H1 (cell line): Measurements from ENCODE around the gene EXOC6. TPM values are rescaled to one million over a fixed set of nuclear protein-coding genes. Genes with fewer than 3 reads are reported as not detected.

Experiments
- CTCF ChIA-PET: fragments of 300-600 bp; sonication (Branson Sonifier 250); formaldehyde crosslinking; loops from one replicate; lab custom pipeline; 2021; ENCODE audit not compliant: partially characterized antibody; lab: Charles Lee
- POLR2A ChIA-PET: fragments of 300-600 bp; sonication (Branson Sonifier 250); formaldehyde crosslinking; loops from one replicate; lab custom pipeline; 2021; ENCODE audit warnings: inconsistent platforms; ENCODE audit not compliant: partially characterized antibody; lab: Charles Lee
- DNase-seq, 2 experiments: peaks; one replicate each; pipeline versions ENCODE4 v3.0.0 to v3.0.0-alpha.2; 2010 to 2022; ENCODE audit warnings: low spot score in 2 of 2, low read depth in 1 of 2, mixed read lengths in 1 of 2
- FAIRE-seq: peaks from 2 replicates; lab custom pipeline; 2011; peaks lifted over from hg19 to GRCh38; lab: Jason Lieb, UNC
- H2AFZ ChIP-seq: 2 replicates; pipeline ENCODE4 v1.8.1; 2012; ENCODE audit warnings: low read length, inconsistent platforms
- H2AK5ac ChIP-seq: 2 replicates; pipeline ENCODE4 v1.6.1; 2013; ENCODE audit warnings: low read depth, low read length
- H2BK120ac ChIP-seq: replicated peaks from 2 replicates; pipeline ENCODE3; 2013; ENCODE audit warnings: low read depth, low read length, inconsistent platforms
- H2BK12ac ChIP-seq: 2 replicates; pipeline ENCODE4 v1.6.1; 2013; ENCODE audit warnings: low read depth, low read length
- H2BK15ac ChIP-seq: 2 replicates; pipeline ENCODE4 v1.6.1; 2013; ENCODE audit warnings: low read length
- H2BK20ac ChIP-seq: 2 replicates; pipeline ENCODE4 v1.6.1; 2013; ENCODE audit warnings: low read length
- H2BK5ac ChIP-seq: 2 replicates; pipeline ENCODE4 v1.6.1; 2013; ENCODE audit warnings: low read depth, low read length
- H3K14ac ChIP-seq: 2 replicates; pipeline ENCODE4 v1.6.1; 2013; ENCODE audit warnings: inconsistent platforms; ENCODE audit not compliant: insufficient read length
- H3K18ac ChIP-seq: 2 replicates; pipeline ENCODE4 v1.6.1; 2013; ENCODE audit warnings: low read length; ENCODE audit errors: extremely low read depth
- H3K23ac ChIP-seq: 2 replicates; pipeline ENCODE4 v1.6.1; 2013; ENCODE audit warnings: inconsistent platforms; ENCODE audit not compliant: insufficient read length
- H3K23me2 ChIP-seq: 2 replicates; pipeline ENCODE4 v1.6.1; 2013; ENCODE audit warnings: low read depth, low read length
- H3K27ac ChIP-seq: 2 replicates; pipeline ENCODE4 v1.6.1; 2011; ENCODE audit warnings: low read depth, low read length, inconsistent platforms
- H3K27me3 ChIP-seq, 4 experiments: replicated peaks in 1 of 4; 1 replicate in 1 of 4; 2 replicates in 3 of 4; pipeline versions ENCODE4 v1.6.1 to v1.8.1; 2011 to 2013; ENCODE audit warnings: low read length in 3 of 4, mild to moderate bottlenecking in 3 of 4, inconsistent platforms in 2 of 4, mixed read lengths in 2 of 4, moderate library complexity in 1 of 4; ENCODE audit not compliant: control insufficient read depth in 3 of 4, insufficient read depth in 3 of 4; ENCODE audit errors: extremely low read depth in 1 of 4
- H3K36me3 ChIP-seq, 4 experiments: 2 replicates each; pipeline versions ENCODE4 v1.6.1 to v1.8.1; 2011 to 2013; ENCODE audit warnings: mild to moderate bottlenecking in 4 of 4, low read length in 3 of 4, moderate library complexity in 2 of 4, control low read depth in 1 of 4, inconsistent platforms in 1 of 4; ENCODE audit not compliant: insufficient read depth in 4 of 4, control insufficient read depth in 2 of 4
- H3K4ac ChIP-seq: replicated peaks from 2 replicates; pipeline ENCODE3; 2013; ENCODE audit warnings: low read length, low read depth, mixed read lengths, inconsistent platforms; ENCODE audit not compliant: insufficient read length
- H3K4me1 ChIP-seq, 4 experiments: replicated peaks in 1 of 4; 1 replicate in 1 of 4; 2 replicates in 3 of 4; pipeline versions ENCODE4 v1.6.1 to v1.8.1; 2011 to 2013; ENCODE audit warnings: low read length in 3 of 4, inconsistent platforms in 2 of 4, mixed read lengths in 1 of 4; ENCODE audit not compliant: insufficient read depth in 4 of 4, control insufficient read depth in 3 of 4
- H3K4me2 ChIP-seq, 2 experiments: 2 replicates each; pipeline versions ENCODE4 v1.6.1 to v1.8.1; 2011 to 2013; ENCODE audit warnings: low read depth in 2 of 2, low read length in 2 of 2, control low read depth in 1 of 2, inconsistent platforms in 1 of 2, mild to moderate bottlenecking in 1 of 2; ENCODE audit not compliant: insufficient read depth in 1 of 2
- H3K4me3 ChIP-seq, 4 experiments: fragments of 200-600, 300-600 bp in 1 of 4; sonication (generic), shearing (Covaris generic), sonication (Bioruptor Twin) in 1 of 4; 2 replicates each; pipeline versions ENCODE4 v1.5.1 to v1.8.1; 2011 to 2016; ENCODE audit warnings: low read length in 4 of 4, low read depth in 3 of 4, control low read depth in 2 of 4, inconsistent platforms in 2 of 4, mild to moderate bottlenecking in 2 of 4, mixed read lengths in 1 of 4, moderate library complexity in 1 of 4; ENCODE audit not compliant: insufficient read depth in 2 of 4; ENCODE audit errors: extremely low read depth in 1 of 4
- H3K56ac ChIP-seq: replicated peaks from 2 replicates; pipeline ENCODE3; 2013; ENCODE audit warnings: low read depth, mild to moderate bottlenecking, mixed read lengths, low read length, inconsistent platforms; ENCODE audit not compliant: insufficient read length
- H3K79me1 ChIP-seq: 2 replicates; pipeline ENCODE4 v1.6.1; 2013; ENCODE audit warnings: low read depth, low read length, control low read depth
- H3K79me2 ChIP-seq, 2 experiments: 2 replicates each; pipeline versions ENCODE4 v1.6.1 to v1.8.1; 2012 to 2013; ENCODE audit warnings: low read length in 2 of 2, mild to moderate bottlenecking in 2 of 2, inconsistent platforms in 1 of 2; ENCODE audit not compliant: insufficient read depth in 2 of 2, control insufficient read depth in 1 of 2
- H3K9ac ChIP-seq, 4 experiments: replicated peaks in 1 of 4; 1 replicate in 1 of 4; 2 replicates in 3 of 4; pipeline versions ENCODE4 v1.6.1 to v1.8.1; 2011 to 2013; ENCODE audit warnings: low read depth in 3 of 4, low read length in 3 of 4, control low read depth in 2 of 4, mild to moderate bottlenecking in 2 of 4, moderate library complexity in 2 of 4, inconsistent platforms in 1 of 4; ENCODE audit errors: extremely low read depth in 1 of 4
- H3K9me3 ChIP-seq, 2 experiments: 2 replicates each; pipeline versions ENCODE4 v1.6.1 to v1.8.1; 2012 to 2013; ENCODE audit warnings: mild to moderate bottlenecking in 2 of 2, moderate library complexity in 2 of 2, control low read depth in 1 of 2, inconsistent platforms in 1 of 2, low read depth in 1 of 2, low read length in 1 of 2, mixed read lengths in 1 of 2; ENCODE audit not compliant: insufficient read depth in 2 of 2
- H4K20me1 ChIP-seq, 2 experiments: replicated peaks in 1 of 2; 2 replicates each; pipeline versions ENCODE3 to v1.8.1; 2011 to 2013; ENCODE audit warnings: inconsistent platforms in 2 of 2, low read length in 2 of 2, mild to moderate bottlenecking in 1 of 2; ENCODE audit not compliant: insufficient read depth in 2 of 2, control insufficient read depth in 1 of 2
- H4K5ac ChIP-seq: 2 replicates; pipeline ENCODE4 v1.6.1; 2013; ENCODE audit warnings: low read length, low read depth, mixed read lengths, inconsistent platforms; ENCODE audit not compliant: insufficient read length
- H4K8ac ChIP-seq: 2 replicates; pipeline ENCODE4 v1.8.0; 2013; ENCODE audit warnings: mild to moderate bottlenecking, moderate library complexity, low read length, inconsistent platforms; ENCODE audit not compliant: insufficient read depth; ENCODE audit errors: extremely low read depth
- H4K91ac ChIP-seq: replicated peaks from 2 replicates; pipeline ENCODE3; 2013; ENCODE audit warnings: low read length, mixed read lengths, inconsistent platforms; ENCODE audit not compliant: insufficient read length
- CTBP2 ChIP-seq: IDR thresholded peaks from 2 replicates; pipeline ENCODE4 v1.7.0; 2011; ENCODE audit warnings: borderline replicate concordance, mild to moderate bottlenecking, moderate library complexity, mixed read lengths, low read length; ENCODE audit not compliant: insufficient read depth, insufficient read length
- E2F6 ChIP-seq: IDR thresholded peaks from 2 replicates; pipeline ENCODE4 v1.6.1; 2012; ENCODE audit warnings: inconsistent platforms
- JUND ChIP-seq: IDR thresholded peaks from 2 replicates; pipeline ENCODE4 v1.6.1; 2011; ENCODE audit warnings: mild to moderate bottlenecking, improper control_type of control experiment, low read length
- KDM5A ChIP-seq: fragments of 200-600 bp; IDR thresholded peaks from 2 replicates; pipeline ENCODE4 v1.7.1; 2012; ENCODE audit warnings: mild to moderate bottlenecking, low read length, inconsistent platforms, mixed read lengths
- PHF8 ChIP-seq: fragments of 200-600 bp; sonication (generic); conservative IDR thresholded peaks from 2 replicates; pipeline ENCODE4 v1.7.1; 2012; ENCODE audit warnings: low read depth, mild to moderate bottlenecking, inconsistent platforms, low read length, moderate library complexity
- POU5F1 ChIP-seq: IDR thresholded peaks from 2 replicates; pipeline ENCODE4 v1.6.1; 2011; ENCODE audit warnings: low read depth, mild to moderate bottlenecking, low read length, moderate library complexity
- RBBP5 ChIP-seq: IDR thresholded peaks from 2 replicates; pipeline ENCODE4 v1.7.1; 2012; ENCODE audit warnings: low read depth, mild to moderate bottlenecking, inconsistent platforms, low read length, moderate library complexity, borderline replicate concordance
- SAP30 ChIP-seq: fragments of 300-600 bp; sonication (generic); IDR thresholded peaks from 2 replicates; pipeline ENCODE4 v1.7.1; 2012; ENCODE audit warnings: low read length, moderate library complexity, mild to moderate bottlenecking, inconsistent platforms; ENCODE audit not compliant: insufficient read depth, insufficient replicate concordance
- TAF1 ChIP-seq: IDR thresholded peaks from 2 replicates; pipeline ENCODE4 v1.6.1; 2011; ENCODE audit warnings: mild to moderate bottlenecking, low read depth, low read length
- YY1 ChIP-seq: IDR thresholded peaks from 2 replicates; pipeline ENCODE4 v1.6.1; 2011; ENCODE audit warnings: low read depth, mild to moderate bottlenecking, low read length
- WGBS, 2 experiments: shearing (Covaris generic) in 1 of 2; methylation state at CpG; one replicate each; pipeline versions ENCODE4 v1.1.6 to v1.1.7; 2013 to 2015; ENCODE audit warnings: low lambda C conversion rate in 2 of 2, mixed read lengths in 2 of 2, inconsistent platforms in 1 of 2, low coverage in 1 of 2, missing lambda C conversion rate in 1 of 2; ENCODE audit not compliant: insufficient replicate concordance in 2 of 2, insufficient coverage in 1 of 2, insufficient read length in 1 of 2; ENCODE audit errors: extremely low coverage in 1 of 2, missing lambda C conversion rate in 1 of 2; 5-methylcytosine and 5-hydroxymethylcytosine counted together
- polyA plus RNA-seq, 7 experiments: library from polyadenylated mRNA; depleted of rRNA in 3 of 7; stranded (reverse) in 5 of 7; unstranded in 2 of 7; fragments of >200 nt in 5 of 7; fragments of 200-250 nt in 2 of 7; gene quantifications; 1 replicate in 5 of 7; 2 replicates in 1 of 7; 4 replicates in 1 of 7; pipeline versions ENCODE4 v1.2.1 to v1.2.3, GENCODE V29; 2011 to 2013; ENCODE audit warnings: missing spikeins in 2 of 7, mixed read lengths in 2 of 7
- total RNA-seq: library from RNA; stranded (reverse); fragmentation: NEBNext Ultra II Directional; extraction: Animal tissue kit (Norgen Biotek cat#: 25700); gene quantifications from 2 replicates; pipeline ENCODE4 v1.2.1, GENCODE V29; 2021
- TF ChIP-seq, protein P1 (sequence below): IDR thresholded peaks from 2 replicates; pipeline ENCODE4 v1.6.1; 2012; ENCODE audit warnings: inconsistent platforms

EXOC6 gene
- total and polyA plus RNA-seq, 2 of the 8 experiments (the other 6 are each of a cell fraction or from before 2014, with no cell fraction given) = 1.7 to 4.5 TPM

GRCh38 chr10:92830478-92831389, 17.6 kb upstream of the EXOC6 start:
- Histone ChIP-seq H3K27ac (no peak overlapping the region), H3K9ac (no peak overlapping the region), H2BK15ac (no peak overlapping the region), H3K18ac (no peak overlapping the region), H2AFZ (no peak overlapping the region), H2AK5ac (no peak overlapping the region), H3K4me2 (no peak overlapping the region), H2BK20ac (no peak overlapping the region), H2BK5ac (no peak overlapping the region), H4K20me1 (no peaks in the 10 kb centered on the region), H4K5ac (no peak overlapping the region), H3K27me3 (no peaks in the 10 kb centered on the region), H3K23me2 (no peaks in the 10 kb centered on the region; the same call in 1 of the 2 replicates), H3K4ac (no peak overlapping the region), H3K36me3 (no peaks in the 10 kb centered on the region), H4K8ac (no peak overlapping the region), H3K9me3 (no peaks in the 10 kb centered on the region), H2BK12ac (no peak overlapping the region), H3K4me1 (no peaks in the 10 kb centered on the region), H3K23ac (no peak overlapping the region), H3K56ac (no peak overlapping the region), H4K91ac (no peak overlapping the region), H3K79me2 (no peaks in the 10 kb centered on the region), H3K4me3 (no peak overlapping the region), H3K79me1 (no peaks in the 10 kb centered on the region), H3K14ac (no peak overlapping the region), H2BK120ac (no peak overlapping the region)
- CTCF ChIA-PET = interaction anchor here (2.0 kb wide), 1 partner anchor 13 kb away, joined by 7 read pairs; no protein-coding TSS in a partner anchor
- 92% methylated on average over 12 of the region's 12 CpGs; no CpG with 5 or more reads in 1 of the 2 experiments for WGBS, 2 experiments
- peak in 1 of 2 experiments; percentile 20 for DNase-seq
- no peak for FAIRE-seq
- POLR2A ChIA-PET = interaction anchor here (1.5 kb wide), 1 partner anchor 10 kb away, joined by 3 read pairs; no protein-coding TSS in a partner anchor
- TF ChIP-seq RBBP5 (no peak), PHF8 (no peak), YY1 (no peak), TAF1 (no peak), POU5F1 (no peak), JUND (no peak), SAP30 (no peak), CTBP2 (no peak), E2F6 (no peak), KDM5A (no peak)
- TF ChIP-seq, protein P1, sequence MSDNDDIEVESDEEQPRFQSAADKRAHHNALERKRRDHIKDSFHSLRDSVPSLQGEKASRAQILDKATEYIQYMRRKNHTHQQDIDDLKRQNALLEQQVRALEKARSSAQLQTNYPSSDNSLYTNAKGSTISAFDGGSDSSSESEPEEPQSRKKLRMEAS = no peak
